Adrenal gland (tissue), 5 donors: ENCODE measurements around the gene RXYLT1.

ENCODE experiments used
- CTCF ChIP-seq, 6 experiments: fragments of 450-650 bp in 4 of 6; fragments of 200-600 bp in 2 of 6; sonication (generic) in 1 of 6; IDR thresholded peaks; 1 replicate in 5 of 6; 2 replicates in 1 of 6; pipeline versions ENCODE4 v1.5.1 to v1.8.0; 2016 to 2021; ENCODE audit warnings: antibody characterized with exemption in 6 of 6, mild to moderate bottlenecking in 2 of 6, moderate library complexity in 1 of 6
- POLR2A ChIP-seq, 2 donors: fragments of 450-650 bp; IDR thresholded peaks; one replicate each; pipeline ENCODE4 v1.6.1; 2017; ENCODE audit warnings: antibody characterized with exemption in 2 of 2, mild to moderate bottlenecking in 2 of 2, moderate library complexity in 1 of 2
- donor health status: DM: no; HTN: no; CAD: no.

GRCh38 chr12:63777340-63777739 is 2.4 kb upstream of the RXYLT1 start:
- no peak for TF ChIP-seq CTCF (IDR thresholded peaks at IDR 0.05)
- no peak for TF ChIP-seq POLR2A (IDR thresholded peaks at IDR 0.05)
